ENCODE measurements around the gene ZNF699. TPM values are rescaled to one million over a fixed set of nuclear protein-coding genes. Genes with fewer than 3 reads are reported as not detected.
"Not testable (repeated sequence)": the region's sequence is repeated elsewhere in the genome, so short reads cannot be mapped to it uniquely, and the experiment has no call there.

ZNF699 gene
- polyA plus RNA-seq, 3 donors: 6.7 to 7.2 (median 7.0) TPM

DNA sequence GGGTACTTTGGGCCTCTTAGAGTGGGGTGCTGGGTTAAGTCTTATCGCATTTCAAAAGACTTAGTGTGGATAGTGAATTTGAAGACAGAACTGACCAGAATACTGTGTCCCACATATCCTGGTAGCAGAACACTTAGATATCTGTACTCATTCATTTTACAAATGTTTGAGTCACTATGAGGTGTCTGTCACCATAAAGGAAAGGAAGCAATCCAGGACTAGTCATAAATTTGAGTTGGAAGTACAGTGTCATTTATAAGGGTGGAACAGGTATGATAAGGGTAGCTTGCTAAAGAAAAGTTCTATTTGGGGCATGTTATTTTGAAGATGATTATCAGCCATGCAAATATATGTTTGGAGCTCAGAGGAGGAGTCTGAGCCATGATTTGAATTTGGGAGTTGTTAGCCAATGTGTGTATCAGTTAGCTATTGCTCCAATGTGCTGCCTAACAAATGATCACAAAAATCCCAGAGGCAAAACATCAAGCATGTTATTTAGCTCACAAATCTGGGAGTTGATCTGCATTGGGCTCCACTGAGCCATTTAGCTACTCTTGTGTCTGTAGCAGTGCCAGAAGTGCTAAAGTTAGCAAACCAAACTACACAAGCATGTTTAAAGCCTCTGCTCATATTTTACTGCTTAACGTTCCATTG, 20.3 kb downstream of the ZNF699 start:
- DNase-seq (ENCODE audit: low read depth in 3 of 3, low spot score in 2 of 3): no peak

DNA sequence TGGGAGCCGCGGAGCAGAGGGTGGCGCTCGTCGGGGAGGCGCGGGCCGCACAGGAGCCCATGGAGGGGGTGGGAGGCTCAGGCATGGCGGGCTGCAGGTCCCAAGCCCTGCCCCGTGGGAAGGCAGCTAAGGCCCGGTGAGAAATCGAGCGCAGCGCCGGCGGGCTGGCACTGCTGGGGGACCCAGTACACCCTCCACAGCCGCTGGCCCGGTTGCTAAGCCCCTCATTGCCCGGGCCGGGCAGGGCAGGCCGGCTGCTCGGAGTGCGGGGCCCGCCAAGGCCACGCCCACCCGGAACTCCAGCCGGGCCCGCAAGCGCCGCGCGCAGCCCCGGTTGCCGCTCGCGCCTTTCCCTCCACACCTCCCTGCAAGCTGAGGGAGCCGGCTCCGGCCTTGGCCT, 26.2 kb downstream of the ZNF699 start:
- DNase-seq (ENCODE audit: low read depth in 3 of 3, low spot score in 2 of 3): not testable (repeated sequence)

DNA sequence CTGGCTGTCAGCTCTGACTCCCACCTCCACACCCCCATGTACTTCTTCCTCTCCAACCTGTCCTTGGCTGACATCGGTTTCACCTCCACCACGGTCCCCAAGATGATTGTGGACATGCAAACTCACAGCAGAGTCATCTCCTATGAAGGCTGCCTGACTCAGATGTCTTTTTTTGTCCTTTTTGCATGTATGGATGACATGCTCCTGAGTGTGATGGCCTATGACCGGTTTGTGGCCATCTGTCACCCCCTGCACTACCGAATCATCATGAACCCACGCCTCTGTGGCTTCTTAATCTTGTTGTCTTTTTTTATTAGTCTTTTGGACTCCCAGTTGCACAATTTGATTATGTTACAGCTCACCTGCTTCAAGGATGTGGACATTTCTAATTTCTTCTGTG, 58.4 kb downstream of the ZNF699 start:
- DNase-seq (ENCODE audit: low read depth in 3 of 3, low spot score in 2 of 3): no peak

DNA sequence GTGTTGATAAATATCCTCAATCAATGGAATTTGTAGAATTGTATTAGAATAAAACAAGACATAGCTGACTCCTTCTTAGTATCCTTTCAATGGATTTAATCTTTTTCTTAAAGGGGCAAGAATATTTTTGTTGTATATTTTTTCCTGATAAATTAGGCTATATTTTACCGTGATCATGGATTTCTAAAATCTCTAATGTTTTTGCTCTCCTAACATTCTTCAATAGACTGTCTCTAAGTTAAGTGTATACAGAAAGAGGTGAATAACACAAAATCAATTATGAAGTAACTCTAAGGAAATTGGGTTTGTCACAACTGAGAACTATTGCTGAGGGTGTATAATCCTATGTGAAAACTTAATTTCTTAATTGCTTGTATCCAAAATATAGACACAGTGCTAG, 59.0 kb downstream of the ZNF699 start, which contains the start of gene OR7E24:
TSS of gene OR7E24 (plus strand) at position 301 of the 400 bp plus-strand sequence. CDS start 114 bp downstream, outside the sequence.
- DNase-seq (ENCODE audit: low read depth in 3 of 3, low spot score in 2 of 3): no peak

Other genes with a start within 250 kb of the ZNF699 start
- not detected for gene OR1M1, start 222.8 kb downstream of the ZNF699 start, polyA plus RNA-seq (ENCODE audit: insufficient read length in 3 of 3)
- gene OR7G2, start 202.4 kb downstream of the ZNF699 start, polyA plus RNA-seq (ENCODE audit: insufficient read length in 3 of 3): under 1 TPM in 1 of 3 donors, not detected in 2; 0.04 TPM
- gene OR7G1, start 194.1 kb downstream of the ZNF699 start, polyA plus RNA-seq (ENCODE audit: insufficient read length in 3 of 3): not detected
- gene OR7G3, start 182.9 kb downstream of the ZNF699 start, polyA plus RNA-seq (ENCODE audit: insufficient read length in 3 of 3): not detected
- gene ZNF317, start 169.4 kb downstream of the ZNF699 start, polyA plus RNA-seq (ENCODE audit: insufficient read length in 3 of 3): 10 to 100 TPM; 36.5 to 38.8 (median 38.0) TPM
- gene OR7D2, start 130.9 kb downstream of the ZNF699 start, polyA plus RNA-seq (ENCODE audit: insufficient read length in 3 of 3): under 1 TPM in 2 of 3 donors, not detected in 1; 0.06 to 0.10 TPM
- gene OR7D4, start 90.2 kb downstream of the ZNF699 start, polyA plus RNA-seq (ENCODE audit: insufficient read length in 3 of 3): not detected
- gene OR7E24, start 58.9 kb downstream of the ZNF699 start, polyA plus RNA-seq (ENCODE audit: insufficient read length in 3 of 3): not detected
- gene ZNF559, start 14.3 kb upstream of the ZNF699 start, polyA plus RNA-seq (ENCODE audit: insufficient read length in 3 of 3): 10 to 100 TPM; 60.8 to 68.4 (median 67.6) TPM
- gene ZNF177, start 53.2 kb upstream of the ZNF699 start, polyA plus RNA-seq (ENCODE audit: insufficient read length in 3 of 3): 10 to 100 TPM in 2 of 3 donors, 1 to 10 TPM in 1; 8.8 to 11.8 (median 11.3) TPM
- 10 to 100 TPM; 27.4 to 48.4 (median 44.6) TPM for gene ZNF266, start 125.7 kb upstream of the ZNF699 start, polyA plus RNA-seq (ENCODE audit: insufficient read length in 3 of 3)
- gene ZNF560, start 188.8 kb upstream of the ZNF699 start, polyA plus RNA-seq (ENCODE audit: insufficient read length in 3 of 3): 1 to 10 TPM in 1 of 3 donors, under 1 TPM in 2; 0.50 to 1.2 (median 0.83) TPM
- 10 to 100 TPM; 23.1 to 24.7 (median 24.2) TPM for gene ZNF426, start 228.8 kb upstream of the ZNF699 start, polyA plus RNA-seq (ENCODE audit: insufficient read length in 3 of 3)